Sigmoid colon (tissue), 4 donors: Measurements from ENCODE around the gene ZNF445.

Experiments
- EP300 ChIP-seq, 4 donors: sonication (generic); formaldehyde crosslinking; IDR thresholded peaks; one replicate each; pipeline ENCODE4 v1.6.1; 2017; ENCODE audit warnings: antibody characterized with exemption in 4 of 4
- POLR2A ChIP-seq, 2 donors: fragments of 450-650 bp; IDR thresholded peaks; one replicate each; pipeline ENCODE4 v1.6.1; 2016; ENCODE audit warnings: antibody characterized with exemption in 2 of 2, mild to moderate bottlenecking in 2 of 2, moderate library complexity in 2 of 2
- POLR2AphosphoS5 ChIP-seq, 4 donors: sonication (generic); formaldehyde crosslinking; IDR thresholded peaks; one replicate each; pipeline ENCODE4 v1.6.1; 2017; ENCODE audit warnings: antibody characterized with exemption in 4 of 4
- TF ChIP-seq, protein P1 (sequence below), 4 experiments: fragments of 450-650 bp in 3 of 4; fragments of 200-600 bp in 1 of 4; IDR thresholded peaks; one replicate each; pipeline ENCODE4 v1.5.1; 2016 to 2019; ENCODE audit warnings: antibody characterized with exemption in 4 of 4, mild to moderate bottlenecking in 3 of 4, moderate library complexity in 2 of 4

DNA sequence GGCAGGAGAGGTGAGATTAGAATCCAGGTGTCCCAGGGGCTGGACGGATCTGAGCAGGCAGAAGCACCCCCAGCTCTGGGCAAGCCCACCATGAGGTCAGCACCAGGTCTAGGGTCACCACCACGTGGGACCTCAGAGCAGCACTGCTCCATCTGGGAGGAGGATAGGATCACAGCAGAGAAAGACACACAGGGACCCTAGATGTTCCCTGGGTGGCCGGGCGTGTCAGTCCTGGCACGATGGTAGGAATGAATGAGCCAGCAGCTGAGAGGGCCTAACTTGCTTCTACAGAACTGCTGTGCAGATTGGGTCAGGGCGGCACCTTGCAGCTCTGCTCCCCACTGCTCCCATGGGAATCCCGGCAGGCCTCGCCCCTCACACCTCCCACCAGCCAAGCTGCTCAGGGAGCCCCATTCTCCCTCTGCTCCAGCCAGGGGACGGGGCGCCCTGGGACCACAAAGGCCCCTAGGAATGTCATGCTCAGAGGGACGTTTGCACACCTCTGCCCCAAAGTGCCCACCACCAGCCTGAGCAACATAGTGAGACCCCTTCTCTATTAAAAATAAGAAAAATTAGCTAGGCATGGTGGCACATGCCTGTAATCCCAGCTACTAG lies 66.3 kb downstream of the ZNF445 start:
- TF ChIP-seq EP300 (IDR thresholded peaks at IDR 0.05) = no peak
- no peak for TF ChIP-seq POLR2A (IDR thresholded peaks at IDR 0.05)
- TF ChIP-seq, protein P1, sequence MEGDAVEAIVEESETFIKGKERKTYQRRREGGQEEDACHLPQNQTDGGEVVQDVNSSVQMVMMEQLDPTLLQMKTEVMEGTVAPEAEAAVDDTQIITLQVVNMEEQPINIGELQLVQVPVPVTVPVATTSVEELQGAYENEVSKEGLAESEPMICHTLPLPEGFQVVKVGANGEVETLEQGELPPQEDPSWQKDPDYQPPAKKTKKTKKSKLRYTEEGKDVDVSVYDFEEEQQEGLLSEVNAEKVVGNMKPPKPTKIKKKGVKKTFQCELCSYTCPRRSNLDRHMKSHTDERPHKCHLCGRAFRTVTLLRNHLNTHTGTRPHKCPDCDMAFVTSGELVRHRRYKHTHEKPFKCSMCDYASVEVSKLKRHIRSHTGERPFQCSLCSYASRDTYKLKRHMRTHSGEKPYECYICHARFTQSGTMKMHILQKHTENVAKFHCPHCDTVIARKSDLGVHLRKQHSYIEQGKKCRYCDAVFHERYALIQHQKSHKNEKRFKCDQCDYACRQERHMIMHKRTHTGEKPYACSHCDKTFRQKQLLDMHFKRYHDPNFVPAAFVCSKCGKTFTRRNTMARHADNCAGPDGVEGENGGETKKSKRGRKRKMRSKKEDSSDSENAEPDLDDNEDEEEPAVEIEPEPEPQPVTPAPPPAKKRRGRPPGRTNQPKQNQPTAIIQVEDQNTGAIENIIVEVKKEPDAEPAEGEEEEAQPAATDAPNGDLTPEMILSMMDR (IDR thresholded peaks at IDR 0.05) = no peak
- TF ChIP-seq POLR2AphosphoS5 (IDR thresholded peaks at IDR 0.05) = no peak
